Cerebellar cortex (tissue), 1 donor: ENCODE measurements around the gene KIR2DL1.
"Not testable (repeated sequence)": the region's sequence is repeated elsewhere in the genome, so short reads cannot be mapped to it uniquely, and the experiment has no call there.

Experiments used
- DNase-seq: peaks from one replicate; pipeline ENCODE4 v3.0.0-alpha.2; 2015; ENCODE audit warnings: low spot score

The KIR2DL1 gene

GRCh38 chr19:54771018-54771960 lies 1.7 kb downstream of the KIR2DL1 start:
- not testable (repeated sequence) for DNase-seq

DNA sequence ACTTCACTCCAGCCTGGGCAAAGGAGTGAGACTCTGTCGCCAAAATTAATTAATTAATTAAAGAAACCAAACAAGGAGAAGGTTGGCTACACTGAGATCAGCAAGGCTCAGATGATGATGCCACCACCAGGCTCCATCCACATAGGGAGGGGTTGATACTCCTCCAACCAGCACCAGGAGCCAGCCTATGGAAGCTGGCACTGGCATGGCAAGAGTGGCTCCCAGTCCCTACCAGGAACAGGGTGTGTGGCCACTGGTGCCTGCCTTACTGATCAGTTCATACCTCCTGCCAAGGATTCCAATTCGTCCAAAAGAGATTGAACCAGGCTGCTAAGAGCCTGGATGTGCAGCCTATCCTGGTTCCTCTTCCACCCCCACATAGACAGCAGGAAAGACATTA lies 3.1 kb downstream of the KIR2DL1 start:
- not testable (repeated sequence) for DNase-seq

DNA sequence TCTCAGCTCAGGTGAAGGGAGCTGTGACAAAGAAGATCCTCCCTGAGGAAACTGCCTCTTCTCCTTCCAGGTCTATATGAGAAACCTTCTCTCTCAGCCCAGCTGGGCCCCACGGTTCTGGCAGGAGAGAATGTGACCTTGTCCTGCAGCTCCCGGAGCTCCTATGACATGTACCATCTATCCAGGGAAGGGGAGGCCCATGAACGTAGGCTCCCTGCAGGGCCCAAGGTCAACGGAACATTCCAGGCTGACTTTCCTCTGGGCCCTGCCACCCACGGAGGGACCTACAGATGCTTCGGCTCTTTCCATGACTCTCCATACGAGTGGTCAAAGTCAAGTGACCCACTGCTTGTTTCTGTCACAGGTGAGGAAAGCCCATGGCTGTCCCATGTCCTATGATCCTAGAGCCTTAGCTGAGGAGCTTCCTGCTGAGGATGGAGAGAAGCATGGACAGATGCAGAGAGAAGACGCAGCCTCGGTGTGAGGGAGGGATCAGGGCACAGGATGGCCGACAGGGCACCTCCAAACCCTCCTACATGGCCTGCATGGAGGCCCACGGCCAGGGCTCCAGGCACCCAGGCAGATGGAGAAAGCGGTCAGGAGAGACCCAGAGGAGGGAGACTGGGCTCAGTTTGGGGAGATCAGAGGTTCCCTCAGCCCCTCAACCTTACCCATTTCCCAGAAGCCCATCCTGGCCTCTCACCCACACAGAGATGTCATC lies 5.7 kb downstream of the KIR2DL1 start:
- DNase-seq: not testable (repeated sequence)

- not testable (repeated sequence) for DNase-seq
These were observed 6.2 kb downstream of the KIR2DL1 start for GRCh38 chr19:54775830-54776229.

- not testable (repeated sequence) for DNase-seq
These were observed 8.3 kb downstream of the KIR2DL1 start for GRCh38 chr19:54777851-54778250.

DNA sequence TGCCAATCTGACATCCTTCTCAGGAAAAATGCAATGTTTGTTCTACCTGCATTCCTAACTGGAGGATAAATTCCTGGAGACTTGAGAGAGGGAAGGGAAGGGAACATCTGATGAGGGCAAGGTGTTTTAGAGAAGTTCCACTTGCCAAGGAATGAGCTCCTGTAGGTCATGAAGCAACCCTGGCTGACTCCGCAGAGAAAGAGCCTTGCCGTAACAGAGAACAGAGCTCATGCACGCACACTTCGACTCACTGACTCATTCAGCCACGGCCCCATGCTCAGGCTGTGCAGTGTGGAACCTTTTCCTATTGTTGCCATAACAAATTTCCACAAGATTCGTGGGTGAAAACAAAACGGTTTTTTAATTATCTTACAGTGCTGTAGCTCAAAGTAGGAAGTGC lies 9.3 kb downstream of the KIR2DL1 start:
- DNase-seq: not testable (repeated sequence)

- not testable (repeated sequence) for DNase-seq
These were observed 13.3 kb downstream of the KIR2DL1 start for GRCh38 chr19:54782916-54783315.

DNA sequence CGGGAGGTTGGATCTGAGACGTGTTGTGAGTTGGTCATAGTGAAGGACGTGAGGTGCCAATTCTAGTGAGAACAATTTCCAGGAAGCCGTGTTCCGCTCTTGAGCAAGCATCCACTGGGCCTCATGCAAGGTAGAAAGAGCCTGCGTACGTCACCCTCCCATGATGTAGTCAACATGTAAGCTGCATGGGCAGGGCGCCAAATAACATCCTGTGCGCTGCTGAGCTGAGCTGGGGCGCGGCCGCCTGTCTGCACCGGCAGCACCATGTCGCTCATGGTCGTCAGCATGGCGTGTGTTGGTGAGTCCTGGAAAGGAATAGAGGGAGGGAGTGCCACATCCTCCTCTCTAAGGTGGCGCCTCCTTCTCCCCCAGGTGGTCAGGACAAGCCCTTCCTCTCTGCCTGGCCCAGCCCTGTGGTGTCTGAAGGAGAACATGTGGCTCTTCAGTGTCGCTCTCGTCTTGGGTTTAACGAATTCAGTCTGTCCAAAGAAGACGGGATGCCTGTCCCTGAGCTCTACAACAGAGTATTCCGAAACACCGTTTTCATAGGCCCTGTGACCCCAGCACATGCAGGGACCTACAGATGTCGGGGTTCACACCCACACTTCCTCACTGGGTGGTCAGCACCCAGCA lies 16.6 kb downstream of the KIR2DL1 start:
- not testable (repeated sequence) for DNase-seq

DNA sequence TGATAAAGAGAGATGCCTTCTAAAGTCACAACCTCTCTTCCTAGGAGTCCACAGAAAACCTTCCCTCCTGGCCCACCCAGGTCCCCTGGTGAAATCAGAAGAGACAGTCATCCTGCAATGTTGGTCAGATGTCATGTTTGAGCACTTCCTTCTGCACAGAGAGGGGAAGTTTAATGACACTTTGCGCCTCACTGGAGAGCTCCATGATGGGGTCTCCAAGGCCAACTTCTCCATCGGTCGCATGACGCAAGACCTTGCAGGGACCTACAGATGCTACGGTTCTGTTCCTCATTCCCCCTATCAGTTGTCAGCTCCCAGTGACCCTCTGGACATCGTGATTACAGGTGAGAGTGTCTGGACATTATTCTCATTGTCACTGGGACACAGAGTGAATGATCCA lies 18.6 kb downstream of the KIR2DL1 start:
- not testable (repeated sequence) for DNase-seq

DNA sequence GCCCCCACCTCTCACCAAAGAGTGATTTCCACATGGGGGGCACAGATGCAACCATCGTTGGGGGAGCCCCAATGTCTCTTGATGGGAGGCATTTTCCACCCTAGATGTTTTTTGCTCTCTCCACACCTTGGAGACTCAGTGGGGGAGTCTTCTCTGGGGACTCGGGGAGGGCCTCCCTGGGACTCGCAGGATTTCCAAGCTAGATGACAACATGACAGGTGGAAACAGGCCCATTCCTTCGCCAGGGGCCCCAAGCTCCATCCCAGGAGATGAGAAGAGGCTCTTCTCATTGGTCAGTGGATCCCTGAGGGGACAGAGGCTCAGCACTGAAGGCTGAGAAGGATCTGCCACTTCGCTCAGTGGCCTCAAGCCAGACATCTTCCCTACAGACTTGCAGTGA lies 21.1 kb downstream of the KIR2DL1 start:
- no peak for DNase-seq

DNA sequence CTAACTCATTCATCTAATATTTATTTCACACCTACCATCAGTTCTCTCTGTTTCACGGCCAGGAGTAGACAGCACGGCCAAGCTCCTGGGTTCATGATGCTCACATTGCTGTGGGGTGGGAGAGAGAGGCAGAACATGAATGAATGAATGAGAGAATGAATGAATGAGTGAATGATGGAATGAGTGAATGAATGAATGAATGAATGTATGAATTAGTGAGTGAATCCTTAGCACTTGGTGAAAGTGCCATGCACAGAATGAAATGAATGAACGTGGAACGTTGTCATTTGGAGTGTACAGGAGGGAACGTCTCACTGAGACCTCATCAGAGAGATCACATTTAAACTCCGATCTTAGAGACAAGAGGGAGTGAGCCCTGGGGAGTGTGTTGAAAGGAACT lies 21.9 kb downstream of the KIR2DL1 start:
- DNase-seq: no peak

- no peak for DNase-seq
These were observed 23.2 kb downstream of the KIR2DL1 start for GRCh38 chr19:54792814-54793213.

DNA sequence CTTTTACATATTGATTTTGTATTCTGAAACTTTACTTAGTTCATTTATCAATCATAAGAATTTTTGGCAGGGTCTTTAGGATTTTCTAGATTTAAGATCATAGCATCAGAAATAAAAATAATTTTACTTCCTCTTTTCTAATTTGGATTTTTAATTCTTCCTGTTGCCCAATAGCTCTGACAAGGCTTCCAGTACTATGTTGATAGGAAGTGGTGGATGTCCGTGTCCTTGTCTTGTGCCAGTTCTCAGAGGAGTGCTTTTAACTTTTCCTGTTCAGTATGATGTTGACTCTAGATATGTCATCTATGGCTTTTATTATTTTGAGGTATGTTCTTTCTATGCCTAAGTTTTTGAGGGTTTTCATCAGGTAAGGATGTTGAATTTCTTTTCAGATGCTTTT lies 26.2 kb downstream of the KIR2DL1 start:
- no peak for DNase-seq

- no peak for DNase-seq
These were observed 33.8 kb downstream of the KIR2DL1 start, which contains the start of gene KIR2DL4 for GRCh38 chr19:54803410-54803809. Gene KIR2DL4, plus strand, starts transcription at chr19:54803610. Its CDS starts 42 bp downstream, at chr19:54803652.

DNA sequence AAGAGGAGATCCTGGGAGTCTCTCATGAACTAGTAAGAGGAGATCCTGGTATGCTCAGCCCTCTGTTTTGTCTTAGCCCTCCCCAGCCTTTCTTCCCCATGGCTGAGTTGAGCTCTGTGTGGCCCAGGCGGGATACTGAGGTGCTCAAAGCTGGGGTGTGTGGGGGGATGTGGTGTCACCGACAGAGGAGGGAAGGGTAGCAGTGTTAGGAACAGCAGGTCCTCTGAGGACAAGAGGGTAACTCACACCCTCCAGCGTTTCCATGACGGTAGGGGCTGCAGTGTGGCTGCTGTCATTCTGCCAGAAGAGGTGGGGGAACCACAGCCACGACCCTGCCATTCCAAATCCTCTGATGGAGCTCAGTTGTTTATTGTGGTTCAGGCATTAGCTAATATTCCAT lies 34.5 kb downstream of the KIR2DL1 start:
- DNase-seq: no peak

DNA sequence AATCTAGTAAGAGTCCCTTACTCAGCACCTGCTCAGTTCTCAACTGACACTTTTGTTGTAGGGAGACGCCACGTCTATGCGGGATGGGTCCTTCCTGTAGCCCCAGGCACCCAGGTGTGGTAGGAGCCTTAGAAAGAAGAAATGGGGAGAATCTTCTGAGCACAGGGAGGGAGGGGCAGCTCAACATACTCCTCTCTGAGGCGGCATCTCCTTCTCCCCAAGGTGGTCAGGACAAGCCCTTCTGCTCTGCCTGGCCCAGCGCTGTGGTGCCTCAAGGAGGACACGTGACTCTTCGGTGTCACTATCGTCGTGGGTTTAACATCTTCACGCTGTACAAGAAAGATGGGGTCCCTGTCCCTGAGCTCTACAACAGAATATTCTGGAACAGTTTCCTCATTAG lies 35.0 kb downstream of the KIR2DL1 start:
- DNase-seq: no peak

- DNase-seq: no peak
These were observed 36.3 kb downstream of the KIR2DL1 start for GRCh38 chr19:54805665-54806515.

DNA sequence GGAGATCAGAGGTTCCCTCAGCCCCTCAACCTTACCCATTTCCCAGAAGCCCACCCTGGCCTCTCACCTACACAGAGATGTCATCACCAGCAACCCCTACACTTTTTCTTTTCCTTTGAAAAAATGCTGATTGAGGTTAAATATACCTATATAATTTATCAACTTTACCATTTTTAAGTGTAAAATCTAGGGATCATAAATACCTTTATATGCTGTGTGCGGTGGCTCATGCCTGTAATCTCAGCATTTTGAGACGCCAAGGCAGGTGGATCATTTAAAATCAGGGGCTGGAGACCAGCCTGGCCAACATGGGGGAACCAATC lies 36.9 kb downstream of the KIR2DL1 start:
- no peak for DNase-seq

DNA sequence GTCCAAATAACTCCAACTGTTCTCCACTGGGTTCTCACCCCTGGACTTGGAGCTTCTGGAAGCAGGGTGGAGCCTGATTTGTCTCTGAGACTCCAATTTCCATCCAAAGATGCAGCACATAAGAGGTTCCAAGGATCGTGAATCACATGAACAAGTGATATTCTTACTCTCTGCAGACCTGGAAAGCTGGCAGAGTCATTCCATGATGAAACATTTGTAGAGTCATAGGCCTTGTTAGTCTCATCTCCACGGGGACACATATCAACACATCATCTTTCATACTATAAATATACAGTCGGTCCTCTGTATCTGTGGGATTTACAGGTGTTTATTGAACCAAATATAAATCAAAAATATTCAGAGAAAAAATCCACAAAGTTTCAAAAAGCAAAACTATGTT lies 45.0 kb downstream of the KIR2DL1 start:
- DNase-seq: not testable (repeated sequence)

DNA sequence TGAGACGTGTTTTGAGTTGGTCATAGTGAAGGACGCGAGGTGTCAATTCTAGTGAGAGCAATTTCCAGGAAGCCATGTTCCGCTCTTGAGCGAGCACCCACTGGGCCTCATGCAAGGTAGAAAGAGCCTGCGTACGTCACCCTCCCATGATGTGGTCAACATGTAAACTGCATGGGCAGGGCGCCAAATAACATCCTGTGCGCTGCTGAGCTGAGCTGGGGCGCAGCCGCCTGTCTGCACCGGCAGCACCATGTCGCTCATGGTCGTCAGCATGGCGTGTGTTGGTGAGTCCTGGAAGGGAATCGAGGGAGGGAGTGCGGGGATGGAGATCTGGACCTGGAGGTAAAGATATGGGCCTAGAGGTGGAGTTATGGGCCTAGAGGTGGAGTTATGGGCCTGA lies 46.7 kb downstream of the KIR2DL1 start, which contains the start of gene KIR3DL1:
TSS of gene KIR3DL1 (plus strand) at position 218 of the 400 bp plus-strand sequence.
- not testable (repeated sequence) for DNase-seq
